Measurements from ENCODE around the gene LIMS4.
"Not testable (repeated sequence)": the region's sequence is repeated elsewhere in the genome, so short reads cannot be mapped to it uniquely, and the experiment has no call there.

DNA sequence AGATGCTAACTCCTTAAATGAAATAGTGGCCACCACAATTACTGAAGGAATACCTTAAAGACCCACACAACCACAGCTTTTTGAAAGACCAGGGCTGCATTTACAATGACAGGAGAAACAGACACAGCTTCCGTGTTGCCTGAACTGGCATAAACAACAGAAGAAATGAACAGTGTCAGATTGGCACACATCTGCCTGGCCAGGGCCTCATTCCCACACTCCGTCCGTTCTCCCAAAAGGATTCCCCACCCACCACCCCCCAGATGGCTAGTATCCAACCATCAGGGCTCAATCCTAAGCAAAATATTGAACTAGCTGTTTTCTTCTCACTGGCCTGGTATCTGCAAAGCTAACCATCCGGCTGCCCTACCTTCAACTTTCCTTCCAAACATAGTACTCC, 7.5 kb upstream of the LIMS4 start:
- TF ChIP-seq, protein P1, sequence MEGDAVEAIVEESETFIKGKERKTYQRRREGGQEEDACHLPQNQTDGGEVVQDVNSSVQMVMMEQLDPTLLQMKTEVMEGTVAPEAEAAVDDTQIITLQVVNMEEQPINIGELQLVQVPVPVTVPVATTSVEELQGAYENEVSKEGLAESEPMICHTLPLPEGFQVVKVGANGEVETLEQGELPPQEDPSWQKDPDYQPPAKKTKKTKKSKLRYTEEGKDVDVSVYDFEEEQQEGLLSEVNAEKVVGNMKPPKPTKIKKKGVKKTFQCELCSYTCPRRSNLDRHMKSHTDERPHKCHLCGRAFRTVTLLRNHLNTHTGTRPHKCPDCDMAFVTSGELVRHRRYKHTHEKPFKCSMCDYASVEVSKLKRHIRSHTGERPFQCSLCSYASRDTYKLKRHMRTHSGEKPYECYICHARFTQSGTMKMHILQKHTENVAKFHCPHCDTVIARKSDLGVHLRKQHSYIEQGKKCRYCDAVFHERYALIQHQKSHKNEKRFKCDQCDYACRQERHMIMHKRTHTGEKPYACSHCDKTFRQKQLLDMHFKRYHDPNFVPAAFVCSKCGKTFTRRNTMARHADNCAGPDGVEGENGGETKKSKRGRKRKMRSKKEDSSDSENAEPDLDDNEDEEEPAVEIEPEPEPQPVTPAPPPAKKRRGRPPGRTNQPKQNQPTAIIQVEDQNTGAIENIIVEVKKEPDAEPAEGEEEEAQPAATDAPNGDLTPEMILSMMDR (conservative IDR thresholded peaks at IDR 0.05 in 1 of 2, IDR thresholded peaks at IDR 0.05 in 1 of 2; ENCODE audit: low read depth in 1 of 2, low read length in 2 of 2): not testable (repeated sequence)
- TF ChIP-seq EZH2 (IDR thresholded peaks at IDR 0.05; ENCODE audit: low read length, missing control alignments): not testable (repeated sequence)

Data from fibroblast of lung (primary cell).